Upper lobe of left lung (tissue), 4 donors: ENCODE data around the gene MYO16.

Experiments
- CTCF ChIP-seq, 6 experiments: fragments of 450-650 bp in 4 of 6; fragments of 200-600 bp in 2 of 6; sonication (generic) in 2 of 6; IDR thresholded peaks; one replicate each; pipeline ENCODE4 v1.5.1; 2016 to 2019; ENCODE audit warnings: antibody characterized with exemption in 6 of 6
- POLR2A ChIP-seq, 4 donors: fragments of 450-650 bp; IDR thresholded peaks; one replicate each; pipeline ENCODE4 v1.5.1; 2016 to 2017; ENCODE audit warnings: antibody characterized with exemption in 4 of 4, mild to moderate bottlenecking in 2 of 4

- TF ChIP-seq CTCF (IDR thresholded peaks at IDR 0.05), result no peak
- no peak for TF ChIP-seq POLR2A (IDR thresholded peaks at IDR 0.05)
Measured at GRCh38 chr13:108948251-108948671, 318.9 kb downstream of the MYO16 start.
